Activated CD4-positive, alpha-beta T cell treated with anti-CD3 and anti-CD28 coated beads, Interleukin-10, Interleukin-2, amounts not matched to agents 100 ng/mL and 50 ng/mL, durations not matched to agents 16 hours and 8 hours (primary cell): ENCODE measurements around the gene NUDCD3.

Source experiments
- DNase-seq: peaks from one replicate; pipeline ENCODE4 v3.0.0-alpha.2; 2020

Gene NUDCD3

DNA sequence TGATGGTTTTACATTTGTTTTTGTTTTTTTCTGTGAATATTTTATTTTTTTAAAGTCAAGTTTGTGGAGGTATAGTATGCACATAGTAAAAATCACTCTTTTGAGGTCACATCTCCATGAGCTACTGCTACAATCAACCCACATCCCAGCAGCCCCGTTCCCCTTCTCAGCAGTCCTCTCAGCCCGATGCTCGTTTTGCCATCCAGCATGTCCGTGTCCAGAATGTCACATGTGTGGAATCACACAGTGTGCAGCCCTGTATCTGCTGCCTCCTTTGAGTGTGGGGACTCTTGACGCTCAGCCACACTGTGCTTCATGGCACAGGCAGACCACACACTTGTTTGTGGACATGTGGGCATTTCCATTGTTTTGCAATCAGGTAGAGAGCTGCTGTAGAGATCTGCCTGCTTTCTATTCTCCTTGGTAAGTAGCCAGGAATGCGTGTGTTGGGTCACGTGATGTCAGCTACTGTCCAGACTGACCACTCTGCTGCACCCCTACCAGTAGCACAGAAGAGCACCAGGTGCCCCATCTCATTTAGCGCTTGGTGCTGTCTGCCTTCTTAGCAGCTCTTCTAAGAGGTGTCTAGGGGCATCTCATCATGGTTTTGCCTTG, 93.4 kb downstream of the NUDCD3 start:
- no peak for DNase-seq

DNA sequence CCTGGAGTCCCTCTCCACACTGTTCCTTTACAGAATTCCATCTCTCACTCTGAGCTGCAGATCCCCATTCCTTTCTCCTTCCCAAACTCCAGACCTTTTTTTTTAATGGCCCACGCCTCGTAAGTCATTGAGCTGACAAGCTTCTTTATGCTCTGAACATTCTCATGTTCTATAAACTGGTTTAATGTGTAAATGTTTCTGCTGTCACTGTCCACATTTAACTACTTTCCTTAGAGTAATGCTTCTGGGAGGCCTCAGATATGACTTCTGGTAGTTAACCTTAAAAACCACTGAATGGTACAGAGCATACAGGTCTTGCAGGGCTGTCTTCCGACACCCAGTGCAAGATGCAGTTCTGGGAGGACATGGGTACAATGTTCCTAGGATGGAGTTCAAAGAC, 94.0 kb downstream of the NUDCD3 start:
- DNase-seq, result no peak

DNA sequence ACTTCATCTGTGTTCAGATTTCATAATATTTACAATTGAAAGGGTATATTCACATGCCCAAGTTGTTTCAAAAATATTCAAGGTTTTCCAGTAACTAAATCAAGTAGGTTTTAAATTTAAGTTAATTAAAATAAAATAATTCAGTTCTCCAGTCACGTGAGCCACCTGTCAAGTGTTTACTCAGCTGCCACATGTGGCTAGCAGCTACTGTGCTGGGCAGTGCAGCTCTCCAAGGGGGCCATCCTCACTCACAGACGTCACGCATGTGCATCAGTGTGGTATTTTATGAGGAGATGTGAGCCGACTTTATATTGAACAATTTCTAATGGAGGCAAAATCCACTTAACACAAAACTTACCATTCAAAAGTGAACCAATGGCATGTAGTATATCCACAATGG, 95.4 kb downstream of the NUDCD3 start:
- no peak for DNase-seq

DNA sequence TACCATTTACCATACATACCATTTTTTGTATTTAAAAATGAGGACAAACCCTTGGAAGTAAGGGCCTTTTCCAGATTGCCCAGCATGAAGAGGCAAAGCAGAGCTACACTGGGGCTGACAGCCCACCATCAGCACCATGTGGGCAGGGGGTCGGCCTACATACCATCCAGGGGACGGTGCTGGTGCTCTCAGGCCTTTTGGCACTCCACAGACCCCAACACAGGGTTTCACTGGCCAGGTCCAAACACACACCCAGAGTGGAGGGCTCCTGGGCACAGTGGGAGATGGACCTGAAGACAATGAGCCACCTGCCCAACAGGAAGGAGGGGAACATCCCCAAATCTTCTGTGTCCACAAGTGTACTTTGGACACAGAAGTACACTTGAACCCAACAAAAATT, 95.8 kb downstream of the NUDCD3 start:
- no peak for DNase-seq

DNA sequence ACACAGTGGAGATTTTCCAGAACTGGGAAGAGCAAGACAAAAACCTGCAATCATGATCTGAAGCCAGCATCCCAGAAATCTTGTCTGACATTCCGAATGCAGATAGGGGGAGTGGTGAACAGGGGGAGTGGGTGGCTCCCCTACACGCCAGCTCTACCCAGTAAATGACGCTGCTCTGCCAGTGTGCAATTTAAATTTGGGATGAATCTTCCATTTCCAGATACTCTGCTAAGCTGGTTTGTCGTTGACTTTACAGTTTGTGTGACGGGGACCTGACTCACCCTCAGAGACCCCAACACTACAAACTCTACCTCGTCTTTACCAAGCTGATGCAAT, 96.4 kb downstream of the NUDCD3 start:
- no peak for DNase-seq

DNA sequence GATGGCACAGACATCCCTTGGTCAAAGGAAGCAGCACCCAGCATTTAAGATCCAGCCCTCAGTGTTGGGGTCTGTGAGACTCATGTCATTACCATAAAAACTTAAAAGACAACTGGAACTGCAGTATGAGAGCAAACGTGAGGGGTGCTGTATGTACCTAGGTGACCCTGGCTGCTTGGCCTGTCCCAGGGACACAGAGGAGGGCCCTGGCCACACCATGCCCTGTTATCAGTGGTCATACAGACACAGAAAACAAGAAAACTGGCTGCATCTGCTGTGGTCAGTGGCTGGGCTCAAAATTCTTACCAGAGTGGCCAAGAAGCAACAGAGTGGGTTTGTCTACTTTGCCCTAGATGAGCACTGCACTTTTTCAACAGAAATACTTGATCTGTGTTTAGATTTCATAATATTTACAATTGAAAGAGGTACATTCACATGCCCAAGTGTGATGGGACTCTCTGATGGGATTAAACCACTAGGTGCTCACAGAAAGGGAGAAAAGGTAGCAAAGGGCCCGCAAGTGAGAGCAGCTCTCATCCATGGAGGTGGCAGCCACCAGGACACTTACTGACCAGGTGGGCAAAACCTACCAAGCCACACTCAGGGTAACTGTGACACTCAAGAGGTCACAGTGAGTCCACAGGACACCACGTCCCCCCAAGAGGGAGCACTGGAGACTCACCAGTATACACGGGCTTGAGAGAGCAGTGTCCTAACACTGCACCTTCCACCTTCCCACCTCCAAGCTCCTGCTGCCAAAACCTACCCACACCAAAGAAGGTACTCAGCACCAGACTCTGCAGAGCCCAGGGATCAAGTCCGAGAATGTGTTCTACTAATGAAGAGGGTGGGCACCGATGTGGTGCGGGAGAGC, 97.0 kb downstream of the NUDCD3 start:
- DNase-seq, result no peak

DNA sequence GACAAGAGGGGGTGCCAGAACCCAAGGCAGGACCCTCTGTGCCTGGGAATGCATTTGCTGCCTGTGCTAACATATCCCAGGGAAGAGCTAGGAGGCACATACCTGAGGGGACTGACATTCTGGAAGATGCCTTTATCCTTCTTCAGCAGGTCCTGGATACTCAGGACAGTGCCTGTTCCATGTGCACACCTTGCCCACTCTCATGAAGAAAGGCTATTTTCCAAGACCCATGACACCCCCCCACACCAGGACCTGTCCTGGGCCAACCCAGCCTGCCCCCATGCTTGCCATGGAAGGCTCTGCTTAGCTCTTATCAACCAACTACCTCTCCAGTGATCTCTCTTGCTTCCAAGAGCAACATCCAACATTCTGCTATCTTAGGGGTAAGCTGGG, 97.8 kb downstream of the NUDCD3 start:
- no peak for DNase-seq

DNA sequence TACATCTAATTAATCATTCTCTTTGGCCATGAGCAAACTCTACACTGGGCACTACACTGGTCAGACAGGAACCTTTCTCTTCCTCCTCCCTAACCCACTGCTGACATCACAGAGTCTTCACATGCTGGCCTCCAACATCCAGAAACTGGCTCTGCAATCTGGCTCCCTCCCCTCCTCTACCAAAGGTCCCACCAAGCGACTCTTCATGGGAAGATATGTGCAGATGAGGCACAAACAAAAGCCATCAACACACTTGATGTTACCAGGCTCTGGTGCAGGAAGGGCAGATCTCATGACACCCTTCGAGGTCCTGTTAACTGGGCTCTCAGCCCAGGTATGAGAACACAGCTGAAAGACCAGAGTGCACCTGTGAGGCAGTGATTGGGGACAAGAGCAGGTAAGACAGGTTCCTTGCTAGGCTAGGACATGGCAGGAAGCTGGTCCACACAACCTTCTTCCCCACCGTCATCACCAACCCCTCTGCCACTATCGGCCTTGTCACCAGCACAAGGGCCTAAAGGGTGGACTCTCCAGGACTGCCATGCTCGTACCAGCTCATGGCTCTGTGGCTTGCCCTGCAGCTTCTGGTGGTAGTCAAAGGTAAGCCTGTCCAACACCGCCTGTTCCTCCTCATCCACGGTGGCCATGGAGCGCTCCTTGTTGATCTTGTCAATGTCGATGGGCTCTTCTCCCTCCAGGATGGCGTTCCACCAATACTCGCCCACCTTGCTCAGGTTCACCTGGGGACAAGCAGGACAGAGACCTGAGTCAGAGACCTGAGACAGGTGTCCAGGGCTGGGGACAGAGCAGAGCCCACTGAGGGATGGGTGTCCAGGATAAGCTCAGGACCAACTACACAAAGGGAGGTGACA, 98.5 kb downstream of the NUDCD3 start:
- no peak for DNase-seq

DNA sequence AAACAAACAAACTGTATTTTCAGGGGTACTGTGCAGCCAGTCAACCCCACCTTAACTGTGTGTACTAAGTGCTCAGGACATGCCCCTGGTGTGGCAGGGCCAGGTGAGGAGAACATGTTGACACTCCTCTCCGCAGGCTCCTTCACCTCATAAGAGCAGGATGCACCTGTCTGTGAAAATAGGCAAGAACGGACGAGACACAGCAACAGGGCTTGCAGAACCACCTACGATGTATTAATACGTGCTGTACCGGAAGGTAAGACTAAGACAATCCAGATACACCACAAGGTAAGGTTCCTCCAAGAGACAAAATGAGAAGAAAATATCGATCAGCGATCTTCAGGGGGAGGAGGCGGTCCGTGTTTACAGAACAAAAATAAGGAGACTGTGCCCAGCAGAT, 99.3 kb downstream of the NUDCD3 start:
- no peak for DNase-seq

- no peak for DNase-seq
Measured at GRCh38 chr7:44390701-44391100, 99.8 kb downstream of the NUDCD3 start.

DNA sequence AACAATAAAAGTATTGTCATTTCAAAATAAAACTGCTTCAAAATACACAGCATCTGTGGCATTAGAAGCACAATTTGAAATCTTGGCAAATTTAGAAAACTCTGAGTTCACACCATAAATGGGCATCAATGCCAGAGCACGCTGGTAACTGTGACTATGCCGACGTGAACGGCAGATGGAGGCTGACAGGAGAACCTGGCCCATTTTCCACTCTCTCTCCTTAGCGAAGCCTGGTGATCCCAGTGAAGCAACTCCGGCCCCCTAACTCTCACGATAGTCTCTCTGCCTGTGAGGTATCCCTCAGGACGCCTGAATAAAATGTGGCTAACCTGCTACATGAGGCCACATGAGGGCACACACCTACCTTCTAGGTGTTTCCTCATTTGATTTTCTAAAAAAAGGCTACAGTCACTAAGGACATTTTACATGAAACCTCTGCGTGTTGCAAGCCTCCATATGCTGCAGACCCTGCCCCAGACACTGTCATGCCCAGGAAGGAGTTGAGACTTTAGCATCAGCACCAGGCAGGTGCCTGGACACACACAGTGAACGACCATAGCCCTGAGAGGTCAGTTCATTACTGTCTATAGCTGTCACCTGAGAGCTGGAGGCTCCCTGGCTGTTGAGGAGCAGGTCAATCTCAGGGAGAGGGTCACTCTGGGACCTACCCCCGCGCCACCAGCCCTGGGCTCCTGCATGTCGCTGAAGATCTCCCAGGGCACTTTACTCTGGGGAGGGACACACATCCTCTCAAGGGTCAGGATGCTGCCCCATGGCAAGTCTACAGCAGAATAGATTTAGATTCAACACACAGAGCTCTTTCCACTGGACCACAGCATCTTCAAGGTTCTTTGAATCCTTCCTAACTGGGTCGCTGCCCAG, 102.1 kb downstream of the NUDCD3 start:
- no peak for DNase-seq

DNA sequence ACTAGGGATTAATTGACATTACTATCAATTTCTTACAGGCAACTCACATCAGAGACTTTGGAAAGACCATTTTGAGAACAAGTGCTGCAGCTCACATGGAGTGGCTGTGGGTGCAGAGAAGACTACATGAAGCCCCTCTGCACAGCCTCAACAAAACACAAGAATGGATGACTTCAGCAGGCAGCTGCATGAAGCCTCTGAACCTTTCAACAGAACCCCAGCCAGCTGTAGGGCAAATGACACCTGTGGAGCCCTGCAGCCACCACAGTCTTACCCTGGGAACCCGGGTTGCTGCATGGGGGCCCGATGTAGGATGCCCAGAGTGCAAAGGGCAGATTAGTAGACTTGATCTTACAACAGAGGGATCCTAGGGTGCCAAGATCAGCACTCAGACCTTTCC, 103.1 kb downstream of the NUDCD3 start:
- no peak for DNase-seq

GRCh38 chr7:44386139-44386913, 104.1 kb downstream of the NUDCD3 start:
- no peak for DNase-seq

DNA sequence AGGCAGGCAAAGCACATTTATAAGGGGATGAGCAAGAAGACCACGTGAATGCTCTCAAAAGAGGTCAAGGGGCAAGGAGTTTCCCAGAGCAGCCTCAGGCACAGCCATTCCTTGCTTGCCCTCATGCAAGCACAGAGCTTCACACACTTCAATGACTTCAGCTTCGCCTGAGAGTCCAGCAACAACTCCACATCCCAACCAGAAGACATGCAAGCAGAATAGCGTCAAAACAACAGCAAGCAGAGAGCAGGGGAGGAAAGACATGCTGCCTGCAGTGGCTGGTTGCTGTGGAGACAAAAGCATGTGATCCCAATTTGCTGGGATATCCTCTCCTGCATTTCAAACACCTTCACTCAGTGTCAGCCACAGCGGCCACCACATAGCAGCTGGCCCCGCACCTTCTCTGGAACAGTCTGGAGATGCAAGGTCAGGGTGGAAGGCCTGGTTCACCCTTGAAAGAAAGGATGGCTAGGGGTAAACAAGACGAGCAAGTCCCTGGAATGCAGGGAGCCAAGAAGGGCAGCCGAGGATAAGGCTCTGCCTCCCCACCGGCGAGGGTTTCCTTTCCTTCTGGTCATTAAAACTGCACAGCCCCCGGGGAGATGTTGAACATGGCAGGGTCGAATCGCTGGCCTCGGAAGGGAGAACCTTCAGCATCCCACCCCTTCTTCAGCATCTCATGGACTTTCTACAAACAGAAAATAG, 104.9 kb downstream of the NUDCD3 start:
- DNase-seq, result no peak

DNA sequence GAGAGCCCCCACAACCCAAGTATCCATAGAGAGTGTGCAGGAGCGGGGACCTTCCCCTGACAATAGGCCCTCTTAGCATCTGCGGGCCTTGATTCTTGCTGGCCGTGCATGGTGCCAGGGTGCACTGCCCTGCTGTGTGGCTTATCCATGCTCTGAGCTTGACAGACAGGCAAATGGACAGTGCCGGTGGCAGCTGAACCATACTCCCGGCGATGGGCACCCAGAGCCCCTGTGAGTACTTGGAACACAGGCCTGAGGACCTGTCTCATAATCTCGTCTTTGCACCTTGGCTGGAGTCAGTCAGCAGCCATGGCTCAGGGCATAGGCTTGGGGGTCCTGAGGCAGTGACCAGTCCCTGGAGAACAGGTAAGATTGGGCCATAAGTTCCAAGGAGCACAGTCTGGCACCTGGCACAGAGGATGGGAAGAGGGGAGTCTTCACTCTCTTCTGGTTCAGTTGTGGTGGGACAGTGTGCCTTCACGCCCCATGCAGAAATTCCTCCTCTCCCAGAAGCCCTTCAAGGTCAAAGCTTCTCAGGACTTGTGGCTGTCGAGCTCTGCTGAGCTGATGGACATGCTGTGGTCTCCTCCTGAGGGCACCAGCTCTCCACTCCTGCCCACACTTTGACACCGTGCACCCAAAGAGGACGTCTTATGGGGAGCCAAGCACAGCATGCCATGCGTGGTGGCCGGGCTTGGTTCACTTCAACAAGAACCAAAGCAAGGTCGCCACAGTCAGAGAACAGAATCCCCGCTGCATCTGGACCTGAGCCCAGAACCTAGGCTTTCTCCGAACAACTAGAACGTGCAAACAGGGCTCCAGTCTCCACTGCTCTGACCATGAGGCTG, 105.6 kb downstream of the NUDCD3 start:
- DNase-seq, result no peak

DNA sequence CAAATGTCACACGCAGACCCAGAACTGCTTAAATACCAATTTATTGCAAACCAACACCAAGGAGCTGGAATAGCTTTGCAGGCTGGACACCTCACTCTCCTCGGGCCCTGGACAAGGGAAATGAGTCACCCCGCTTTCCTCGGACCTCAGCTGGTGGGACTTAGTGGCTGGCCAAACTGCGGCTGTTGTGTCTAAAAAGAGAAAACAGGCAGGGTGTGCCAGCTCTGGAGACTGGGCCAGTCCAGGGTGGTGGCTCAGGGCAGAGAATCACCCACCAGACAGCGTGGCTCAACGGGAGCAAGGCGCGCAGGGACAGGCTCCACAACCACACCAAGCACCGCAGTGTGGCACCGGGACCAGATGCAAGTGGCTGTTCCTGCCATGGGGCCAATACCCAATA, 106.9 kb downstream of the NUDCD3 start:
- no peak for DNase-seq

DNA sequence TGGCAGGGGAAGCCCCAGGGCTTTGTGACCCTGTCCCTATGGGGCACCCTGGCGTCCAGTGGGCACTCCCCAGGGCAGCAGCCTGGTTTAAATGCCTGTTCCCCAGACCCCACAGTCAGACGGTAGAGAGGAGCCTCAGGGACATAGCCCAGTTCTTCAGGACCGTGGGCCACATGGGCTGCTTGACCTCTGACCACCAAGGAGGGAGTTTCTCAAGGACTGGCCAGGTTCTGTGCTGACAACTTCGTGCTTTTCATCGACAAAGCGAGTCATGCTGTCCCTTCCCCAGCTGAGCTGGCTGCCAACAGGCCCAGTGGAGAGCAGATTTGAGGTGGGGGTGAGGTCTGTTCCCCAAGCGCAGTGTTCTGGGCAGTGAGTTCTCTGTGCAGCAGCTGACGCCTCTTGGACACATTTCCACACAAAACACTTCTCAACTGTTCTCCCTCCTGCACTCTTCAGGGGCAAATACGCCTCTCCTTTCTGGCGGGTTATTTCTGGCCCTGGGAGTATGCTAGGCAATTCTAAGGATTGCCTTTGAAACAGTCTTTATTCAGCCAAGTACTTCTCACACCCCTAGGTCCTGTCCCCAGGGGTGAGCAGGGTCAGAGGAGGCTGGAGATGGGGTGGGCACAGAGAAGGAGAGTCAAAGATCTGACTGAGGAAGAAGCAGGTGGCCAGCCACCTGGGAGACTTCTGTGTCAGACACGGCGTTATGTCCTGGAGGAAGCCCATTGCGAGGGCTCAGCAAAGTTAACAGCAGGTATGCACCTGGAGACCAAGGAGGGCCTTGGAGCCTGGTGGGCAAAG, 107.8 kb downstream of the NUDCD3 start:
- no peak for DNase-seq

DNA sequence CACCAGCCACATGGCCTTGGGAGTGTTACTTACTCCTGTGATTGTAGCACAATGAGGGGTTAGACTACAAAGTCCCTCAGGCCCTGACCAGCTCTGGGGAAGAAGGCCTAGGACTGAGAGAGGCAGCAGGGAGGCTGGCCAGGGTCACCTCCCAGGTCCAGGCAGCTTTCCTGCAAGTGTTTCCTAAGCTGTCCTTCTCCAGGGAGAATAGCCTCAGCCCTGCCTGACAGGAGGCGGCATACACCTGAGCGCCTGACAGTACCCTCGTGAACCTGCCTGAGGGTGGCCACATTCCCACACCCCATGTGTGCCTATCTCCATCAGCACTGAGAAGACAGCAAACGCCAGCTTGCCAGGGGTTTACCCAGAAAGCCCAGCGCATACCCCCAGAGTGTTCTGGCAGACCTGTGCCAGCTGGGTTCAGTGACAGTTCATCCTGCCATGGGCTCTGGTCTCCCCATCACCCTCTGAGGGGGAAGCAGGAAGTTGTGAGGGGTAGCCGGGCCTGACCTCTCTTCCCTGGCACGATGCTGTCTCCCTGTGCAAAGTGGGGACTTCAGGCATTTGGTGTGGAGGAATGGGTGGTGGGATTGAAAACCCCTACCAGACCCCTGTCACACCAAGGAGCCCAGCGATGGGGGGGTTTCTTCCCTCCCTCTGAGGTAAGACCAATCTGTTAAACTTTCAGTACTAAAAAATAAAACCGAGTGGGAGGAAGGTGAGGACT, 108.8 kb downstream of the NUDCD3 start:
- DNase-seq, result no peak
